NT2/D1 (cell line): ENCODE data around the gene ANKRD33.

Experiments used
- DNase-seq: peaks from one replicate; pipeline ENCODE4 v3.0.0-alpha.2; 2011; ENCODE audit warnings: low read depth, low spot score
- H3K27me3 ChIP-seq: 2 replicates; pipeline ENCODE4 v1.6.0; 2011; ENCODE audit warnings: mild to moderate bottlenecking; ENCODE audit not compliant: insufficient read length, insufficient read depth
- H3K36me3 ChIP-seq: 2 replicates; pipeline ENCODE4 v1.6.1; 2011; ENCODE audit warnings: mild to moderate bottlenecking, low read length, mixed read lengths; ENCODE audit not compliant: insufficient read depth, insufficient read length
- H3K4me1 ChIP-seq: 2 replicates; pipeline ENCODE4 v1.5.1; 2011; ENCODE audit not compliant: insufficient read depth, insufficient read length
- H3K4me3 ChIP-seq: 2 replicates; pipeline ENCODE4 v1.5.1; 2011; ENCODE audit warnings: low read depth; ENCODE audit not compliant: insufficient read length
- H3K9ac ChIP-seq: 2 replicates; pipeline ENCODE4 v1.6.0; 2011; ENCODE audit warnings: low read depth; ENCODE audit not compliant: insufficient read length
- H3K9me3 ChIP-seq: 2 replicates; pipeline ENCODE4 v1.5.1; 2011; ENCODE audit warnings: mild to moderate bottlenecking, low read length; ENCODE audit not compliant: insufficient read depth
- SUZ12 ChIP-seq: IDR thresholded peaks from 2 replicates; pipeline ENCODE4 v1.6.1; 2011; ENCODE audit not compliant: insufficient read length, insufficient read depth; ENCODE audit errors: extremely low read depth
- YY1 ChIP-seq: IDR thresholded peaks from 2 replicates; pipeline ENCODE4 v1.6.1; 2011; ENCODE audit not compliant: insufficient read length, insufficient read depth
- ZNF274 ChIP-seq: IDR thresholded peaks from 2 replicates; pipeline ENCODE4 v1.6.1; 2011; ENCODE audit warnings: mild to moderate bottlenecking, low read depth, low read length

ANKRD33 gene

GRCh38 chr12:51923506-51924365 lies 35.8 kb downstream of the ANKRD33 start:
- H3K36me3 ChIP-seq: no peaks in the 10 kb centered on the region
- no peak overlapping the region for H3K4me3 ChIP-seq
- TF ChIP-seq YY1: no peak
- TF ChIP-seq ZNF274: no peak
- no peak for TF ChIP-seq SUZ12
- peaks cover 23% of the 10 kb centered on the region for H3K4me1 ChIP-seq
- H3K9me3 ChIP-seq: no peaks in the 10 kb centered on the region
- peaks cover 12% of the 10 kb centered on the region for H3K27me3 ChIP-seq
- H3K9ac ChIP-seq: no peak overlapping the region
- no peak for DNase-seq

- no peak for DNase-seq
- Histone ChIP-seq H3K27me3 (peaks cover 12% of the 10 kb centered on the region), H3K4me3 (no peak overlapping the region), H3K36me3 (no peaks in the 10 kb centered on the region), H3K4me1 (peaks cover 23% of the 10 kb centered on the region), H3K9ac (no peak overlapping the region), H3K9me3 (no peaks in the 10 kb centered on the region)
- TF ChIP-seq ZNF274 (no peak), YY1 (no peak), SUZ12 (no peak)
These were observed 36.8 kb downstream of the ANKRD33 start for GRCh38 chr12:51924551-51925319.

- no peaks in the 10 kb centered on the region for H3K36me3 ChIP-seq
- H3K9ac ChIP-seq: no peak overlapping the region
- no peak overlapping the region for H3K4me3 ChIP-seq
- H3K4me1 ChIP-seq: peaks cover 22% of the 10 kb centered on the region
- TF ChIP-seq ZNF274 (no peak), YY1 (no peak), SUZ12 (no peak)
- DNase-seq: no peak
- no peaks in the 10 kb centered on the region for H3K9me3 ChIP-seq
- H3K27me3 ChIP-seq: peaks cover 12% of the 10 kb centered on the region
These were observed 37.6 kb downstream of the ANKRD33 start for GRCh38 chr12:51925346-51926063.

GRCh38 chr12:51926064-51926632 lies 38.2 kb downstream of the ANKRD33 start:
- H3K27me3 ChIP-seq: peaks cover 12% of the 10 kb centered on the region
- no peaks in the 10 kb centered on the region for H3K9me3 ChIP-seq
- H3K4me3 ChIP-seq: no peak overlapping the region
- TF ChIP-seq SUZ12 (no peak), ZNF274 (no peak), YY1 (no peak)
- no peak overlapping the region for H3K9ac ChIP-seq
- H3K36me3 ChIP-seq: no peaks in the 10 kb centered on the region
- peaks cover 19% of the 10 kb centered on the region for H3K4me1 ChIP-seq
- no peak for DNase-seq

GRCh38 chr12:51926718-51927117 lies 38.8 kb downstream of the ANKRD33 start:
- peak; percentile 38 for DNase-seq
- no peak for TF ChIP-seq ZNF274
- no peak for TF ChIP-seq SUZ12
- no peak for TF ChIP-seq YY1
- H3K9ac ChIP-seq: no peak overlapping the region

GRCh38 chr12:51932218-51933076 lies 44.5 kb downstream of the ANKRD33 start:
- Histone ChIP-seq H3K27me3 (no peaks in the 10 kb centered on the region), H3K4me1 (no peaks in the 10 kb centered on the region), H3K4me3 (no peak overlapping the region), H3K9me3 (no peaks in the 10 kb centered on the region), H3K9ac (no peak overlapping the region), H3K36me3 (no peaks in the 10 kb centered on the region)
- no peak for DNase-seq
- no peak for TF ChIP-seq SUZ12

More at GRCh38 chr12:51926718-51927117, 38.8 kb downstream of the ANKRD33 start:
- Histone ChIP-seq H3K9me3 (no peaks in the 10 kb centered on the region), H3K36me3 (no peaks in the 10 kb centered on the region), H3K4me1 (peaks cover 15% of the 10 kb centered on the region), H3K4me3 (no peak overlapping the region), H3K27me3 (peaks cover 12% of the 10 kb centered on the region)
